Activated CD4-positive, alpha-beta memory T cell treated with anti-CD3 and anti-CD28 coated beads, Interleukin-2, amount 10 ng/mL, durations not matched to agents 7 days and 5 days (primary cell): ENCODE measurements around the gene TMEM79. TPM values are rescaled to one million over a fixed set of nuclear protein-coding genes. Genes with fewer than 3 reads are reported as not detected.

Experiments
- CTCF ChIA-PET: fragments of 350-600 bp; sonication (Branson Sonifier 250); formaldehyde crosslinking; loops from one replicate; lab custom pipeline; 2021; ENCODE audit warnings: antibody characterized with exemption, inconsistent platforms; lab: Charles Lee
- POLR2A ChIA-PET: fragments of 350-600 bp; sonication (Branson Sonifier 250); formaldehyde crosslinking; loops from one replicate; lab custom pipeline; 2021; ENCODE audit warnings: antibody characterized with exemption; lab: Charles Lee
- DNase-seq: peaks from one replicate; pipeline ENCODE4 v3.0.0-alpha.2; 2020
- H3K27ac Mint-ChIP-seq: one replicate; pipeline ENCODE4 v1.8.0; 2021; ENCODE audit warnings: mild to moderate bottlenecking, mixed read lengths
- H3K27me3 Mint-ChIP-seq: one replicate; pipeline ENCODE4 v1.8.0; 2021; ENCODE audit warnings: mixed read lengths
- H3K36me3 Mint-ChIP-seq: one replicate; pipeline ENCODE4 v1.8.0; 2021; ENCODE audit warnings: low read depth, mixed read lengths
- H3K4me1 Mint-ChIP-seq: one replicate; pipeline ENCODE4 v1.8.0; 2021; ENCODE audit warnings: mixed read lengths
- H3K4me3 Mint-ChIP-seq: one replicate; pipeline ENCODE4 v1.8.0; 2021; ENCODE audit warnings: mild to moderate bottlenecking, mixed read lengths
- H3K9me3 Mint-ChIP-seq: one replicate; pipeline ENCODE4 v1.8.0; 2021; ENCODE audit warnings: mixed read lengths
- total RNA-seq, 2 experiments: library from RNA; stranded (reverse); gene quantifications; one replicate each; pipeline ENCODE4 v1.2.3, GENCODE V29; 2021

TMEM79 gene
- 1 to 10 TPM; 8.9 to 9.1 TPM for total RNA-seq

GRCh38 chr1:156284112-156284511 lies at the start of gene TMEM79:
Gene TMEM79, plus strand, starts transcription at chr1:156284325. Its CDS starts 902 bp downstream, at chr1:156285227.
- no peak for DNase-seq
- H3K4me1 Mint-ChIP-seq, result peaks cover 39% of the 10 kb centered on the region
- no peaks in the 10 kb centered on the region for H3K9me3 Mint-ChIP-seq
- H3K27me3 Mint-ChIP-seq, result no peaks in the 10 kb centered on the region
- H3K27ac Mint-ChIP-seq, result peak within 1 kb of the TSS; percentile 81
- peaks cover 16% of the 10 kb centered on the region for H3K36me3 Mint-ChIP-seq
- peak within 1 kb of the TSS; percentile 86 for H3K4me3 Mint-ChIP-seq
- ChIA-PET CTCF (interaction anchor here (0.6 to 2.8 kb wide), 4 partner anchors 33 to 157 kb away, joined by 4 to 8 read pairs (median 6); no protein-coding TSS in a partner anchor), POLR2A (interaction anchor here (0.9 to 6.0 kb wide), 11 partner anchors 8 to 187 kb away, joined by 3 to 67 read pairs (median 12); partner anchors contain the start of genes CCT3, GLMP, SLC25A44 and TSACC)

DNA sequence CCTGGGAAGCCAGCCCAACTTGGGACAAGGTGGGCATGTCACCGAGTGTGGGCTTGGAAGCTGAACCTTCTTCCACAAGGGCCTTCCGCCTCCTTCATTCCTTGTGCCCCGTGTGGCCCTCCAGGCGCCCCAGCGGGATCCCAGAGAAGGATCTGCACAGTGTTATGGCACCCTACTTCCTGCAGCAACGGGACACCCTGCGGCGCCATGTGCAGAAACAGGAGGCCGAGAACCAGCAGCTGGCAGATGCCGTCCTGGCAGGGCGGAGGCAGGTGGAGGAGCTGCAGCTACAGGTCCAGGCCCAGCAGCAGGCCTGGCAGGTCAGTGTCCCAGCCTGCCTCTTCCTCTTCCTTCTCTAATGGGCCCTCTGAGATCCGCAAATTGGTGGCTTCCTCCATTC lies 48.0 kb upstream of the TMEM79 start:
- ChIA-PET CTCF (no interaction called here), POLR2A (interaction anchor here (2.1 kb wide), 1 partner anchor 46 kb away, joined by 5 read pairs; the partner anchor contains the start of gene SMG5)
- Mint-ChIP-seq H3K27ac (no peak overlapping the region), H3K4me3 (no peak overlapping the region), H3K36me3 (peaks cover 38% of the 10 kb centered on the region), H3K4me1 (peaks cover 2% of the 10 kb centered on the region), H3K9me3 (no peaks in the 10 kb centered on the region), H3K27me3 (no peaks in the 10 kb centered on the region)
- DNase-seq, result no peak

DNA sequence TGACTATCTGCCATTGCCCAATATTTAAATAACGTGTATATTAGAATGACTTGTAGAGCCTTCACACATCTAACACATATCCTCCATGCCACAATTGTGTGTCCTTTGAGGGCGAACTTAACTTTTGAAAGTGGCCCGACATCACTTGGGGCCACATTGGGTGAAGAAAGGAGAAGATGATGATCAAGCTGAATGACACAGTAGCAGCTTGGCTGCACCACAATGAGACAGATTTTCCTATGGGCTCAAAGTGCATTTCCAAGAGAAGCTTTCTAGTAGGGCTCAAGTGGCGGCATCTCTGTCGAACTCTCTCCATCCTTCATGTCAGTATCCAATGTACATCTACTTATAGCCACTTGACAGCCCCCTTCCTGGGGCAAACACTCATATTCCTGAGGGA lies 45.9 kb upstream of the TMEM79 start:
- H3K4me3 Mint-ChIP-seq, result no peak overlapping the region
- H3K27me3 Mint-ChIP-seq, result no peaks in the 10 kb centered on the region
- POLR2A ChIA-PET, result interaction anchor here (1.3 to 2.1 kb wide), 2 partner anchors 13 to 44 kb away, joined by 4 to 5 read pairs; partner anchors contain the start of gene SMG5
- H3K4me1 Mint-ChIP-seq, result peaks cover 6% of the 10 kb centered on the region
- no peak overlapping the region for H3K27ac Mint-ChIP-seq
- peaks cover 38% of the 10 kb centered on the region for H3K36me3 Mint-ChIP-seq
- DNase-seq, result no peak
- CTCF ChIA-PET, result interaction anchor here (0.5 kb wide), 1 partner anchor 81 kb away, joined by 4 read pairs; no protein-coding TSS in a partner anchor
- H3K9me3 Mint-ChIP-seq, result no peaks in the 10 kb centered on the region

GRCh38 chr1:156241311-156241811 lies 42.8 kb upstream of the TMEM79 start:
- no peak for DNase-seq
- Mint-ChIP-seq H3K4me3 (no peak overlapping the region), H3K4me1 (peaks cover 26% of the 10 kb centered on the region), H3K27ac (no peak overlapping the region), H3K9me3 (no peaks in the 10 kb centered on the region), H3K36me3 (peaks cover 27% of the 10 kb centered on the region), H3K27me3 (no peaks in the 10 kb centered on the region)
- ChIA-PET POLR2A (interaction anchor here (0.7 to 2.4 kb wide), 3 partner anchors 10 to 96 kb away, joined by 3 to 10 read pairs (median 3); no protein-coding TSS in a partner anchor), CTCF (interaction anchor here (0.6 to 1.3 kb wide), 2 partner anchors 10 to 143 kb away, joined by 3 to 4 read pairs; no protein-coding TSS in a partner anchor)

GRCh38 chr1:156241926-156242325 lies 42.2 kb upstream of the TMEM79 start, which contains the start of gene BGLAP:
Gene BGLAP, plus strand, starts transcription at chr1:156242184. Its CDS starts 48 bp downstream, at chr1:156242232.
- peaks cover 23% of the 10 kb centered on the region for H3K36me3 Mint-ChIP-seq
- H3K27me3 Mint-ChIP-seq, result no peaks in the 10 kb centered on the region
- DNase-seq, result no peak
- no peak within 1 kb of the TSS for H3K4me3 Mint-ChIP-seq
- ChIA-PET POLR2A (interaction anchor here (2.4 kb wide), 1 partner anchor 9 kb away, joined by 10 read pairs; no protein-coding TSS in a partner anchor), CTCF (interaction anchor here (1.3 kb wide), 1 partner anchor 9 kb away, joined by 3 read pairs; no protein-coding TSS in a partner anchor)
- no peaks in the 10 kb centered on the region for H3K9me3 Mint-ChIP-seq
- H3K27ac Mint-ChIP-seq, result no peak within 1 kb of the TSS
- peaks cover 27% of the 10 kb centered on the region for H3K4me1 Mint-ChIP-seq

DNA sequence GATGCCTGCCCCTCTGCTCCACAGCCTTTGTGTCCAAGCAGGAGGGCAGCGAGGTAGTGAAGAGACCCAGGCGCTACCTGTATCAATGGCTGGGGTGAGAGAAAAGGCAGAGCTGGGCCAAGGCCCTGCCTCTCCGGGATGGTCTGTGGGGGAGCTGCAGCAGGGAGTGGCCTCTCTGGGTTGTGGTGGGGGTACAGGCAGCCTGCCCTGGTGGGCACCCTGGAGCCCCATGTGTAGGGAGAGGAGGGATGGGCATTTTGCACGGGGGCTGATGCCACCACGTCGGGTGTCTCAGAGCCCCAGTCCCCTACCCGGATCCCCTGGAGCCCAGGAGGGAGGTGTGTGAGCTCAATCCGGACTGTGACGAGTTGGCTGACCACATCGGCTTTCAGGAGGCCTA lies 41.4 kb upstream of the TMEM79 start:
- CTCF ChIA-PET, result interaction anchor here (1.3 kb wide), 1 partner anchor 8 kb away, joined by 3 read pairs; no protein-coding TSS in a partner anchor
- DNase-seq, result no peak
- peaks cover 19% of the 10 kb centered on the region for H3K36me3 Mint-ChIP-seq
- no peaks in the 10 kb centered on the region for H3K9me3 Mint-ChIP-seq
- peaks cover 25% of the 10 kb centered on the region for H3K4me1 Mint-ChIP-seq
- H3K4me3 Mint-ChIP-seq, result no peak overlapping the region
- no peak overlapping the region for H3K27ac Mint-ChIP-seq
- POLR2A ChIA-PET, result interaction anchor here (0.8 to 2.4 kb wide), 2 partner anchors 9 to 10 kb away, joined by 4 to 10 read pairs; no protein-coding TSS in a partner anchor
- H3K27me3 Mint-ChIP-seq, result no peaks in the 10 kb centered on the region

GRCh38 chr1:156244126-156244525 lies 40.0 kb upstream of the TMEM79 start:
- ChIA-PET CTCF (no interaction called here), POLR2A (interaction anchor here (1.6 kb wide), 1 partner anchor 36 kb away, joined by 5 read pairs; no protein-coding TSS in a partner anchor)
- H3K4me1 Mint-ChIP-seq, result peaks cover 25% of the 10 kb centered on the region
- H3K9me3 Mint-ChIP-seq, result no peaks in the 10 kb centered on the region
- H3K27ac Mint-ChIP-seq, result no peak overlapping the region
- H3K27me3 Mint-ChIP-seq, result no peaks in the 10 kb centered on the region
- no peak overlapping the region for H3K4me3 Mint-ChIP-seq
- H3K36me3 Mint-ChIP-seq, result peaks cover 9% of the 10 kb centered on the region
- no peak for DNase-seq

DNA sequence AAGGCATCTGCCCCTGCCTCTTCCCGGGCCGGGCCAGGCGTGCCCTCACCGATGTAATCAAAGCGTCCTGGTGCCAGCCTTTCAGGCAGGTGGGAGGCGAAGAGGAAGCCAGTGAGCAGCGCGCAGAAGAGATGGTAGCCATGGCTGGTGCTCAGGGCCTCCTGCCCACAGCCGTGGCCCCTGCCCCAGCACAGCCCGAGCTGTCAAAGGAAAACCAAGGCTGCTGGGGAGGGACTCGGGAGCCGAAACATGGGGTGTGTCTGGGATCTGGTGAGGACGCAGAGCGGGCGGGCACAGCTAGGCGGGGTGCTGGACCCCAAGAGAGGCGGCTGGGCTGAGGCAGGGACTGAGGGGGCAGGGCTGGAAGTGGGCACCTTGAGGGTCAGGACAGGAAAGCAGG lies 39.4 kb upstream of the TMEM79 start:
- peaks cover 9% of the 10 kb centered on the region for H3K36me3 Mint-ChIP-seq
- CTCF ChIA-PET, result interaction anchor here (1.0 kb wide), 1 partner anchor 10 kb away, joined by 3 read pairs; no protein-coding TSS in a partner anchor
- no peaks in the 10 kb centered on the region for H3K9me3 Mint-ChIP-seq
- peaks cover 25% of the 10 kb centered on the region for H3K4me1 Mint-ChIP-seq
- no peak for DNase-seq
- POLR2A ChIA-PET, result interaction anchor here (0.7 to 2.7 kb wide), 8 partner anchors 11 to 385 kb away, joined by 3 to 13 read pairs (median 4); partner anchors contain the start of genes MEF2D, SMG5 and SYT11
- peak overlapping the region; percentile 73 for H3K4me3 Mint-ChIP-seq
- no peak overlapping the region for H3K27ac Mint-ChIP-seq
- no peaks in the 10 kb centered on the region for H3K27me3 Mint-ChIP-seq

DNA sequence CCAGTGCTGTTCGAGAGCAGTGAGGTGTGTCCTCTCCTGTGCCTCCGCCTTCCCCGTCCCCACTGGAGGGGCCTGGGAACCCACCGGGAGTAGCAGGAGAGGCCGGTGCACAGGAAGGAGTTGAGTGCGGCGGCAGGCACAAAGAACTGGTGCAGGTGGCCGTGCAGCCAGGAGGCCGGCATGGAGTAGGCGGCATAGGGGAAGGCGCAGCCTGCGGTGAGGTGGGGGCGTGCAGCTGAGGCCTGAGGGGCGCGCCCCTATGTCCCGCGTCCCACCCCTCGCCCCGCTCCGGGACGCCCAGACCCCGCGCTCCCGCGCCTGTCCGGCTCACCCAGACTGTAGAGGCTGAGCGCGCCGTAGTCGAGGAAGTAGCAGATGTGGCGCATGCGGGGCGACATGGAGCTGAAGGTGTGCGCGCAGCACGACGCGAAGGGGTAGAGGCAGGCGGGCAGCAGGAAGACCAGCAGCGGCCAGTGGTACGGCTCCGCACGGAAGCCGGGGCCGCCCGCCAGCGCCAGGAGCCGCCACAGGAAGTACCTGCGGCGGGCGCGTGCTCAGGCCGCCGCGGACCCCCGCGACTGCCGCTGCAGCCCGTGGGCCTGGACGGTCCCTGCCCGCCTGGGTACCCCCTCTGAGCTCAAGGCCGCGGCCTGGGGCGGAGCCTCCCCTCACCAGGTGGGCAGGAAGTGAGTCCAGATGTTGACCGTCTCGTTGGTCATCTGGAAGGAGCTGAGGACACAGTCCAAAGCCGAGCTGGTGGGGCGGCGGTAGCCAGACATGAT lies 38.5 kb upstream of the TMEM79 start:
- Mint-ChIP-seq H3K4me3 (peak overlapping the region; percentile 73), H3K9me3 (no peaks in the 10 kb centered on the region), H3K27me3 (no peaks in the 10 kb centered on the region), H3K4me1 (peaks cover 27% of the 10 kb centered on the region), H3K27ac (peak overlapping the region; percentile 40), H3K36me3 (peaks cover 7% of the 10 kb centered on the region)
- peak; percentile 57 for DNase-seq
- ChIA-PET POLR2A (interaction anchor here (0.6 to 2.7 kb wide), 16 partner anchors 10 to 386 kb away, joined by 3 to 13 read pairs (median 3); partner anchors contain the start of genes MEF2D, SMG5 and SYT11), CTCF (interaction anchor here (1.0 to 1.2 kb wide), 3 partner anchors 11 to 104 kb away, joined by 3 to 6 read pairs (median 3); no protein-coding TSS in a partner anchor)

DNA sequence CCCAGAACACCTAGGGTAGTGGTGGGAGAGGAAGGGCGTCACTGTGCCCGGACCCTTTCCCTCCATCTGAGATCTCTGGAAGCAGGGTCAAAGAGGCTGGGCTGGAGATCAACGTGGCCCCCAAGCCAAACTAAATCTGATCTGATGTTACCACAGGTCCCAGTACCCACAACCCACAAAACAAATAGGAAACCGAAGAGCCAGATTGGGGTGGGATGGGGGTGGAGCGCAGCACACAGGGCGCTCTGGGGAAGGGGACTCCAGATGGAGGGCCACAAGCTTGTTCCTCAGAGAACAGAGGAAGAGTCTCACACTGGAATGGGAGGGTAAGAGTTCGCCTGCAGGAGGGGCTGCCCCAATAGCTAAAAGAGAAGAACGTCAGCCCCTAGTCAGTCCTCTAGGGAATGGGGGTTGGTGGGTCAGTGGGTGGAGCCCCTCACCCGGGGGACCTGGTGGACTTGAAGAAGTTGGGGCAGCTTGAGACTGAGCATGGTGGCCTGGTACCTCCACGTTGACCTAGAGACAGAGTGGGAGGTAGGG lies 37.8 kb upstream of the TMEM79 start:
- H3K27ac Mint-ChIP-seq, result peak overlapping the region; percentile 18
- peaks cover 31% of the 10 kb centered on the region for H3K4me1 Mint-ChIP-seq
- peak overlapping the region; percentile 32 for H3K4me3 Mint-ChIP-seq
- no peak for DNase-seq
- peaks cover 8% of the 10 kb centered on the region for H3K36me3 Mint-ChIP-seq
- CTCF ChIA-PET, result interaction anchor here (0.9 to 1.2 kb wide), 4 partner anchors 21 to 105 kb away, joined by 3 to 6 read pairs (median 4); no protein-coding TSS in a partner anchor
- POLR2A ChIA-PET, result interaction anchor here (0.6 to 2.7 kb wide), 15 partner anchors 9 to 387 kb away, joined by 3 to 13 read pairs (median 3); partner anchors contain the start of genes MEF2D, SMG5 and SYT11
- H3K9me3 Mint-ChIP-seq, result no peaks in the 10 kb centered on the region
- no peaks in the 10 kb centered on the region for H3K27me3 Mint-ChIP-seq

GRCh38 chr1:156246781-156247459 lies 37.2 kb upstream of the TMEM79 start:
- no peak overlapping the region for H3K27ac Mint-ChIP-seq
- H3K4me1 Mint-ChIP-seq, result peaks cover 37% of the 10 kb centered on the region
- POLR2A ChIA-PET, result interaction anchor here (1.0 to 2.7 kb wide), 4 partner anchors 11 to 133 kb away, joined by 3 to 13 read pairs (median 4); partner anchors contain the start of genes PMF1 and SMG5
- no peak overlapping the region for H3K4me3 Mint-ChIP-seq
- H3K9me3 Mint-ChIP-seq, result no peaks in the 10 kb centered on the region
- no peaks in the 10 kb centered on the region for H3K27me3 Mint-ChIP-seq
- CTCF ChIA-PET, result interaction anchor here (0.9 to 1.0 kb wide), 2 partner anchors 22 to 24 kb away, joined by 3 to 5 read pairs; no protein-coding TSS in a partner anchor
- DNase-seq, result no peak
- peaks cover 12% of the 10 kb centered on the region for H3K36me3 Mint-ChIP-seq
